Fibroblast of skin of right biceps (primary cell): ENCODE measurements around the gene MMUT.
A peak's percentile ranks its signal among the peaks of the same experiment; 100 is the strongest.
"Not testable (repeated sequence)": the region's sequence is repeated elsewhere in the genome, so short reads cannot be mapped to it uniquely, and the experiment has no call there.

ENCODE experiments used
- DNase-seq: peaks from one replicate; pipeline ENCODE4 v3.0.0-alpha.2; 2013

MMUT gene

DNA sequence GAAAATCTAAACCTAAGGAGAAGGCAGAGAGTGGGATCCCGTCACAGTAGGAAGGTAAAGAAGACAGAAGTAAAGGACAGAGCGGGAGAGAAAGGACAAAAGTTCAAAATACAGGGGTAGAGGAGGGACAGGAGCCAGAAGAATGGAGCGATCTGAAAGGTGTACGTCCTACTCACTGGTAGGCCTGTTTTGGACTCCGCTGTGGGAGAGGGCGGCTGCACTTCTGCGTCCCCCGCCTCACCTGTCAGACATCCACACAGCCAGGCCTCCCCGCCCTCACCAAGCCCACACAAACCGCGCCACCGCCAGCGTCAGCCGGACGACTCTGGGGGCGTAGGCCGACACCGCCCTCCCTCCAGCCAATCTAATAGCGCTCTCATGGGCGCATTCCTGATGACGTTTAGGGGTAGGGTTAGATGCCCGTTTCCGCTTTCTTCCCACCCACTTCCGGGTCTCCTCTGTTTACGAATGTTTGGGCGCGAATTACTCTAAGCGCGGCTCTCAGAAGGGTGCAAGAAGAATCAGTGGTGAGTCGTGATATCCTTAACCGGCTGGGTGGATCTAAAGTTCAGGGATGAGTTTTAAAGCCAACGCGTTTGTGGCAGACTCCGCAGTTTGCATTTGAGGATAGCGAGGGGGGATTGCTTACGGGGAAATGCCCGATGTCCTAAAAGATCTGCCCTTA, at the start of gene MMUT, which contains the start of gene CENPQ:
MMUT (minus strand) TSS at position 327 of the 685 bp plus-strand sequence. CDS start 3,787 bp downstream, outside the sequence.
CENPQ (plus strand) TSS at position 444 of the 685 bp plus-strand sequence. CDS start 6,807 bp downstream, outside the sequence.
- DNase-seq = peak; percentile 94

DNA sequence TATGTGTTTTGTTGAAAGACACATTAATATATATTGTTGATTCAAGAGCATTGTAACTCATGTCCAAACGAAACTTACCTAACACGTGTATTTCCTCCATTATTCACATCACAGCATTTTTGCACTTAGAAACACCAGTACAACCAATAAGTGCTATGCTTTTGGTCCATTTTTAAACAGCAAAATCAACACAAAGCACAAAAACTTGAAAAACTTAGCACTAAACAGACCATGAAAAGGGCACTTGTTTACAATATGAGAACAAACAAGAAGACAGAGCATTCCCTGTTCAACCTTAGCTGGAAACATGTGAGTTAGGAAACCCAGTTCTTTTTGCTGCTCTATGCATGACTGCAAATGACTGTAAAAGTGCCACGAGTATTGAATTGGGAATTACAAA, 46.3 kb upstream of the MMUT start:
- DNase-seq = no peak

DNA sequence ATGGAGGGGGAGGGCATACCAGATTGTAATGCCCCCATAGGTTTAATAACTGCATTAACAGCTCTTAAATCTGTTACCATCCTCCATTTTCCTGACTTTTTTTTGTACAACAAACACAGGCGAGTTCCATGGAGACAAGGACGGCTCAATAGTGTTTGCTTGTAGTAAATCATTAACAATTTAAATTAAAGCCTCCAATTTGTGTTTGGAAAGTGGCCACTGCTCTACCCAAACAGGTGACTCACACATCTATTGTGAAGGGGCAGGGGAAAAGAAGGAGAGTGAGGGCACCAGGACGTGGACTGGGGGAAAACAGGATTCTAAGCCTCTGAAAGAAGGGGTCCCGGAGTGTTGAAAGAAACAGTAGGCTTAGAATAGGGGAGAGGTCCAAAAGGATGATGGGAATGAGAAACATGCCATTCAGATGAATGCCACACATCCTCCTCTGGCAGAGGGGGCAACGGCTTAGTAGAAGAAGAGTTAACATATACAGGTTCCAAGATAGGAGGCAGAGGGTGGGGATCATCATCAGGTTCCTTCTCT, 43.6 kb upstream of the MMUT start:
- no peak for DNase-seq

DNA sequence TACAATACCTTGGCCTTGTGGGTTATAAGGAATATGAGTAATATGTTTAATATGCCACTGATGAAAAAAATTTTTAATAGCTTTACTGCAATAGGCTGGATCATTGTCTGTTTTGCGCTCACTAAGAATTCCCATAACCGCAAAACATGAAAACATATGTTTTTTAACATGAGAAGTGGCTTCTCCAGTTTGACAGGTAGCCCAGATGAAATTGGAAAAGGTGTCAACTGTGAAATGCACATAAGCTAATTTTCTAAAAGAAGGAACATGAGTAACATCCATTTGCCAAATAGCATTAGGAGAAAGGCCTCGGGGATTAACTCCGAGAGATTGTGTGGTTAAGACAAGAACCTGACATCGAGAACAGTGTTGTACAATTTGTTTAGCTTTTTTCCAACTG, 41.6 kb upstream of the MMUT start:
- DNase-seq = no peak

DNA sequence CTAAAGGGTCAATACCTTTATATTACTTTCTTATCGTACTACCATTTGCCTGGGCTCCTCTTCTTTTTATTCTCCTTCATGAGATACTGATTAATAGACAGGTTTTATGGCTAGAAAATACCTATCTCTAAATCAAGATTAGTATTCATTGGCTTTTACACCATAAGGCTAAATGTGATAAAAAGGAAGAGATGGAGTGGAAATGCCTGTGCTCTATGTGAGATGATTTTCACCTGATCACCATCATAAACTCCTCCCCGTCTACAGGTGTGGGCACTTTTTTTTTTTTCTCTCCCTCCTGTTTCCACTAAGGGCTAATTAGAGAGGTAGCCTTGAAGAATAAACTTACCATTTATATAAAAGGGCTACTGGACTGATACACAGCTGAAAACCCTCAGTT, 36.6 kb upstream of the MMUT start, which contains the start of gene GLYATL3:
GLYATL3 (plus strand) TSS at position 301 of the 400 bp plus-strand sequence. CDS start 12,068 bp downstream, outside the sequence.
- DNase-seq = no peak

DNA sequence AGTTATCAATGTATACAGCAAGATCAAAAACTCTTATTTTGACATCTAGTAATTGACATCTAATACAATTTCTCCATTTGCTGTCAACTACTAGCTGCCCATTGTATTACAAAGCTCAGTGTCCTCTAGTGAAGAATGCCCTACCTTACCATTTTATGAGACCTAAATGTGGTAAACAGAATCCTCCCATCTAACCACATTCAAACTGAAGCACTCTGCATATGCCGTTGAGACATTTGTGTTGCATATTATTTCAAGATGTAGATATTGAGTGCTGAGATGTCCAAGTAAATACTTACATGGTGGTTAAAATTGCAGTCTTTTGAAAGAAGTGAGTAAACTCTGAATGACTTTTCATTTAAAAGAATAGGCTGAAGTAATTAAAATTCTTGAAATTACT, 36.1 kb upstream of the MMUT start:
- DNase-seq = no peak

DNA sequence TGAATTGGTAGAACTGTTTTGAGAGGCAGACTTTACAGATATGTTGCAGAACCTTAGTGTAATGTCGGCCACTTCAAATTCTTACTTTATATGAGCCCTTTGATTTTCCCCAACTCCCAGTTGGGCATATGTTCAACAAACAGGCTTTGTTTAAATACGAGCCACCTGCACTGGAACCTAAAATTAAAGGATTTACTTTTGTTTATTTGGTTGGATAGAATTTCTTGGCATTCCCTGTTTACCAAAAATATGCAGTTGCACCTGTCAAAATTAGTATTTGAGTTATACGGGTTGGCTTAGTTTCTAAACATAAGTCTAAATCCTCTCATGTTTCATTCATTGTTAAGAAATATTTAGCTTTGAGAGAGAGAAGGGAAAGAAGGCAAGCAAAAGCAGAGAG, 34.3 kb upstream of the MMUT start:
- DNase-seq = no peak

DNA sequence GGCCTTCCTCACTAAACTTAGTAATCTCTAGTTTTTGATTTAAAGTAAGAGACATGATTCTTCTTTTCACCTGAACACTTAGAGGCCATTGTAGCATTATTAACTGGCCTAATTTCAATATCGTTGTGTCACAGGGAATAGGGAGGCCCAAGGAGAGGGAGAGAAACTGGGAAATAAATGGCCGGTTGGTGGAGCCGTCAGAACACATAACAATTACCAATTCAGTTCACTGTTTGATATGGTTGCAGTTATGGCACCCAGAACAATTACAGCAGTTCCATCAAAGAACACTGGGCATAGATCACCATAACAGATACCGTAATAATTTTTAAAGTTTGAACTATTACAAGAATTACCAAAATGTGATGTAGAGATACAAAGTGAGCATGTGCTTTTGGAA, 27.6 kb upstream of the MMUT start:
- no peak for DNase-seq

DNA sequence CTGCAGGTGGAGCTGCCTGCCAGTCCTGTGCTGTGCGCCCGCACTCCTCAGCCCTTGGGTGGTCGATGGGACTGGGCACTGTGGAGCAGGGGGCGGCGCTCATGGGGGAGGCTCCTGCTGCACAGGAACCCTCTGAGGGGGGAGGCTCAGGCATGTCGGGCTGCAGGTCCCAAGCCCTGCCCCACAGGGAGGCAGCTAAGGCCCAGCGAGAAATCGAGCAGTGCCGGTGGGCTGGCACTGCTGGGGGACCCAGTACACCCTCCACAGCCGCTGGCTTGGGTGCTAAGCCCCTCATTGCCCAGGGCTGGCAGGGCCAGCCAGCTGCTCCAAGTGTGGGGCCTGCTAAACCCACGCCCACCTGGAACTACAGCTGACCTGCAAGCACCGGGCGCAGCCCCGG, 20.3 kb upstream of the MMUT start:
- not testable (repeated sequence) for DNase-seq

DNA sequence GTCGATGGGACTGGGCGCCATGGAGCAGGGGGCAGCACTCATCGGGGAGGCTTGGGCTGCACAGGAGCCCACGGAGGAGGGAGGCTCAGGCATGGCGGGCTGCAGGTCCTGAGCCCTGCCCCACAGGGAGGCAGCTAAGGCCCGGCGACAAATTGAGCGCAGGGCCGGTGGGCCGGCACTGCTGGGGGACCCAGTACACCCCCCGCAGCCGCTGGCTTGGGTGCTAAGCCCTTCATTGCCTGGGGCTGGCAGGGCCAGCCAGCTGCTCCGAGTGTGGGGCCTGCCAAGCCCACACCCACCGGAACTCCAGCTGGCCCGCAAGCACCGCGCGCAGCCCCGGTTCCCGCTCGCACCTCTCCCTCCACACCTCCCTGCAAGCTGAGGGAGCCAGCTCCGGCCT, 18.8 kb upstream of the MMUT start:
- not testable (repeated sequence) for DNase-seq

DNA sequence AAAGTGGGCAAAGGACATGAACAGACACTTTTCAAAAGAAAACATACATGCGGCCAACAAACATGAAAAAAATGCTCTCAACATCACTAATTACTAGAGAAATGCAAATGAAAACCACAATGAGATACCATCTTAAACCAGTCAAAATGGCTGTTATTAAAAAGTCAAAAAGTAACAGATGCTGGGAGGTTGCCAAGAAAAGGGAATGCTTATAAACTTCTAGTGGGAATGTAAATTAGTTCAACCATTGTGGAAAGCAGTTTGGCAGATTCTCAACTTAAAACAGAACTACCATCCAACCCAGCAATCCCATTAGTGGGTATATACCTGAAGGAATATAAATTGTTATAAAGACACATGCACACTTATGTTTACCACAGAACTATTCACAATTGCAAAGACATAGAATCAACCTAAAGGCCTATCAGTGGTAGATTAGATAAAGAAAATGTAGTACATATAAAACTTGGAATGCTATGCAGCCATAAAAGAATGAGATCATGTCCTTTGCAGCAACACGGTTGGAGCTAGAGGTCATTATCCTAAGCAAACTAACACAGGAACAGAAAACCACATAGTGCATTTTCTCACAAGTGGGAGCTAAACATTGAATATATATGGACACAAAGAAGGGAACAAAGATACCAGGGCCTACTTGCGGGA, 16.4 kb upstream of the MMUT start:
- DNase-seq = no peak

DNA sequence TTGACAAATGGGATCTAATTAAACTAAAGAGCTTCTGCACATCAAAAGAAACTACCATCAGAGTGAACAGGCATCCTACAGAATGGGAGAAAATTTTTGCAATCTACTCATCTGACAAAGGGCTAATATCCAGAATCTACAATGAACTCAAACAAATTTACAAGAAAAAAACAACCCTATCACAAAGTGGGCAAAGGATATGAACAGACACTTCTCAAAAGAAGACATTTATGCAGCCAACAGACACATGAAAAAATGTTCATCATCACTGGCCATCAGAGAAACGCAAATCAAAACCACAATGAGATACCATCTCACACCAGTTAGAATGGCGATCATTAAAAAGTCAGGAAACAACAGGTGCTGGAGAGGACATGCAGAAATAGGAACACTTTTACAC, 13.5 kb upstream of the MMUT start:
- DNase-seq = not testable (repeated sequence)

DNA sequence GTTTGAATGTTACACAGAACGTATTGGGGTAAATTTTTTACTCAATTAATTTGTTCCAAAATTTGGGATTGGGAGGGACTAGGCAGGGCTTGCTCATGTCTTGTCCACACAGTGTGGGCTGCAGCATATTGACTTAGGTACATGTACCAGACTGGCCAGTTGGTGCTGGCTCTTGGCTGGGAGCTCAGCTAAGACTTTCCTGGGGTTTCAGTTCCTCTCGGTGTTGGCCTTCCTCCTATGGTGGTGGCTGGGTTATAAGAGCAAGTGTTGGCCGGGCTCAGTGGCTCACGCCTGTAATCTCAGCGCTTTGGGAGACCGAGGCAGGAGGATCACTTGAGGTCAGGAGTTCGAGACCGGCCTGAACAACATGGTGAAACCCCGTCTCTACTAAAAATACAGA, 5.0 kb upstream of the MMUT start:
- no peak for DNase-seq

DNA sequence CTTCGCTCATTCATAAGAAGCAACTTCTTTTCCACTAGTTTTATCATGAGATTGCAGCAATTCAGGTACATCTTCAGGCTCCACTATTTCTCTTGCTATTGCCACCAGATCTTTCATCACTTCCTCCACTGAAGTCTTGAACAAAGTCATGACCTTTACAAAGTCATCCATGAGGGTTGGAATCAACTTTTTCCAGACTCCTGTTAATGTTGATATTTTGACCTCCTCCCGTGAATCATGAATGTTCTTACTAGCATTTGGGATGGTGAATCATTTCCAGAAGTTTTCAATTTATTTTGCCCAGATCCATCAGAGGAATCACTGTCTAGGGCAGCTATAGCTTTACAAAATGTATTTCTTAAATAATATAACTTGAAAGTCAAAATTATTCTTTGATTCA, 1.6 kb upstream of the MMUT start:
- DNase-seq = no peak

DNA sequence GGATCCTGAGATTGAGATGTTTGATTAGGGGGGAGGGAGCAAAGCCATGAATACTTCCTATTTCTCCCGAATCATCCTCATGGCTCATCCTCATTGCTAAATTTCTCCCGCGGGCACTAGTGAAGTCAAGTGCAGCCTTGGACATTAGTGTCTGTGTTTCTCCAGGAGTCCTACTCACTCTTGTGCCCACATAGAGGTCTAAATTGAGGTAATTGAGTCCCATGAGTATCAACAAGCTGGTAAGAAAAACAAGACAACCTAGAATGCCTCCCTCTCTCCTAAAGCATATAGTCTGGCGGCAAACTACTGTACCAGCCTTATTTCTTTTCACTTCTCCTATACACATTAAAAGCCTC, 537 bp upstream of the MMUT start:
- DNase-seq = no peak

DNA sequence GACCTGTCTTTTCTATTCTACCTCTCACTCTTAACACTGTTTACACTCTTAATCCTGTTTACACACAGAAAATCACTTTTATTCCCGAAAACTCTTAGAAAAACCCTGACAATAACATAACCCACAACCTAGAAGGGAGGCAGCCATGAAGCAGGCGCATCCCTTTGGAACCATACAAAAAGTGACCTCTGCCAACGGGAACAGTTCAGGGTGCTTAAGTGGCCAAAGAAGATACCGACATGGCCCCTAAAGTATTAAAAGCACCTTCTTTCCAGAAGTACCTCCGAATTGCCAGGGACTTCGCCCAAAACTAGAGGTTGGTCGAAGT, 490 bp downstream of the MMUT start:
- no peak for DNase-seq

DNA sequence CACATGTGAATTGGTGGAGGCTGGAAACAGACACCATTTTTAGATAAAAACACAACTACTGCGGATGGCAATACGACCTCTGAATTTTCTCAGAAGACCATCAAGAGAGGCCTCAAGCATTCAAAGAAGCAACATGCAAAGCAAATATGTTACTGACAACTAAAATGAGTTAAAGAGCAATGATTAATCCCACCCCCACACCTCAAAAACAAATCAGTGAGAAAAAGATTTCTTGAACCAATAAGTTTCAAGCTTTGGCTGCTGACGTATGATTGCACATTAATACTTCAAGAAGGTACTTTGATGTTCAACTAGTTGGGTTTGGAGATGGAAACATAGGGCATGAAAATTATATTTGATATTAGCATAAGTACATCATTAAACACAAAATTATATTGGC, 982 bp downstream of the MMUT start:
- DNase-seq = peak; percentile 12

DNA sequence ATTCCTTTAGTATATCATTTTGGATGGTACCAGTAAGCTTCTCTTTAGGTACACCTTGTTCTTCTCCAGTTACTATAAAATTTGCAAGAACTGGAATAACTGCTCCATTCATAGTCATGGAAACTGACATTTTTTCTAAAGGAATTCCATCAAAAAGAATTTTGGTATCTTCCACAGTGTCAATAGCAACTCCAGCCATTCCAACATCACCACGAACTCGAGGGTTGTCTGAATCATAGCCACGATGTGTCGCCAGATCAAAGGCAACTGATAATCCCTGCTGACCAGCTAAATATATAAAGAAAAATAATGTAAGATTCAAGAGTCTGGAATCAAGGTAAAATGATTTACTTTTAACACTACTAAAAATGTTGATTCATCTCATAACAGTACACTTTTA, 5.3 kb downstream of the MMUT start:
- peak; percentile 50 for DNase-seq

DNA sequence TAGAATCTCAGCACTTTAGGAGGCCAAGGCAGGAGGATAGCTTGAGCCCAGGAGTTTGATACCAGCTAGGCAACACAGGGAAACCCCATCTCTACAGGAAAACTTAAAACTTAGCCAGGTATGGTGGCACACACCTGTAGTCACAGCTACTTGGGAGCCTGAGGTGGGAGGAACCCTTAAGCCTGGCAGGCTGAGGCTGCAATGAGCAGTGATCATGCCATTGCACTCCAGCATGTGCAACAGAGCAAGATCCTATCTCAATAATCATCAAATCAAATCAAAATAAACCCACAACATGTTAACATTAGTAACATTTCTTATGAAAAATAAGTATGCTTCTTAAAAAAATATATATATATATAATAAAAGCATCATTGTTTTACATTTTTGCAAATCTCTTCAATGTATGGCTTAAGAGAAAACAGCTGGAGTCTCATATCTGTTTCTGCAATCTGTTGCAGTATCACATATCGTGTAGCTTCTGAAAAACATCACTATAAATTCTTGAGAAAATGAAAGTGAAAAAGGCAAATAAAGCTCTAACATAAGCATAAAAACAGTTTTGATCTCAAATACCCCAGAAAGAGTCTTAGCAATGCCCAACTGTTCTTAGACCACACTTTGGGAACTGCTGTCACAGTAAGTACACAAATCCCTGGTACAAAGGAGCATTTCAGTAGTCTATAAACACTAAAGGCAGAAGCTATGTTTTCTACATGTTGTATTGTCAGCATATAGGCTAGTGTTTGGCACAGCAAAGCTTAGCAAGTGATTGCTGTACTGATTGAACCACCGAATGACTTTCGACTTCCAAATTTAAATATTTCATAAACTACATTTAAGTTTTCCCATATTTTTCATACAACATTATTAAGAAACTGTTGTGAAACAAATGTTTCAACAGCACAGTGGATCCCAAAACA, 8.0 kb downstream of the MMUT start:
- DNase-seq = no peak

DNA sequence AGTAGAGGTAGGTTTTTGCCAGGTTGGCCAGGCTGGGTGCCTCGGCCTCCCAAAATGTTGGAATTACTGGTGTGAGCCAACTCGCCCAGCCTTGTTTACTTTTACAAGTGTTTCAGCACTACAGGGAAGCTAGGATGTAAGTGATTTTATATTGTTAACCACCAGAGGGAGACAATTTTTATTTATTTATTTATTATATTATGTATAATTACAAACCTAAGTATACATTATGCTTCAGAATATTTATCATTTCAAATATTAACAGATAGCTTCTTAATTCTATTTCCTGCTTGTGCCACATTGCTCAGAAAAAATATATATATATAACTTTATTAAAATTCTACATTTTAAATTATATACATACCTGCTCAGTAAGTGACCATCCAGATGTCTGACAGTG, 9.8 kb downstream of the MMUT start:
- no peak for DNase-seq

DNA sequence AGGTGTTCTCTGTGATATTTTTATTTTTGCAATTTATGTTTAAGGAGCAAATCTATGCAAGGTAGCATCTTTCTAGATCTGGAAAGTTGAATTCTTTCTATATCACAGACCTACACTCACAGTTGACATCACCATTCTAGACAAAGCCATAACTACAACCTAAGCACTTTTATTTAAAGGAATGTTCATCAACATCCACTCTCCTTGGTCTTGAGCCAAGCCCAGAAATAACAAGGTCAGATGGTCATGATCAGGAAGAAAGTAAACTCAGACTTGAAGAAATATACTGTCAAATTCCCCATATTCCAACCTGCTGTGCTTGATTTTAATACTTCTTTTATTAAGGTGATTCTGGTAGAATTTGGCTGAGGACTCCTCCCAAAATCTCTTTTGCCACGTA, 32.2 kb downstream of the MMUT start:
- DNase-seq = no peak

DNA sequence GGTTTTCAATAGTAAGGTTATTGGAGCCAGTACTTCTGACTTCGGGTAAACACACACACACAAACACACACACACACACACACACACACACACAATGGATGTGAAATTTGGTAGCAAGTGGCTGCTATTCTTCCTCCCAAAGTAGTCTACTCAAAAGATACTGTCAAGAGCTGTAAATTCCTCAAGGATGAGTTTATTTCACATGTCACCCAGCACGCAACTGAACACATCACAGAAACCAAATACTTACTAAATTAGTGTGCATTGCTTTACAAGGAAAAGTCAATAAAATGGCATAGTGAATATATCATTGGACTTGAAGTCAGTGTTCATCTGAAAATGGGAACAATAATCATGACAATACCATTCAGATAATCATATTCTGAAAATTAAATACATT, 32.9 kb downstream of the MMUT start:
- DNase-seq = peak; percentile 46

DNA sequence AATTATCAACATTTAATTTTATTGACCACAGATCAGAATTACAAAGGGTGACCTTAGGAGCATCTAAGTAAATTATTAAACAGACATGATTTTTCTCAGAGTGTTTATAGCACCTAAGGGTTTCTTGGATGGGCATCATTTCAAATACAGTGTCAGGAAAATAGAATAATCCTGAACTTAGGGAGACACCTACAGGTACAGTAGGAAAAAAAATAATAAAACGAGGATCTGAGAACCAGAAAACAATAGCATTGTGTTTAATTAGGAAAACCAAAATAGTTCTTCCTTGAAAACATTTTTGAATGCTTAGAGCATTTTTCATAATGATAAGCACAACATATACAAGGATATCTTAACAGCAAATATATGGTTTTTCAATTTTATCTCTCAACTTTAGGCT, 39.2 kb downstream of the MMUT start:
- peak; percentile 3 for DNase-seq
